ENCODE data around the gene VMAC. TPM values are rescaled to one million over a fixed set of nuclear protein-coding genes. Genes with fewer than 3 reads are reported as not detected.

The VMAC gene
- total RNA-seq, 1 donor from 2014 or later, result 7.1 TPM

- H3K27ac Mint-ChIP-seq, result peak overlapping the region; percentile 72
- TF ChIP-seq, protein P1, sequence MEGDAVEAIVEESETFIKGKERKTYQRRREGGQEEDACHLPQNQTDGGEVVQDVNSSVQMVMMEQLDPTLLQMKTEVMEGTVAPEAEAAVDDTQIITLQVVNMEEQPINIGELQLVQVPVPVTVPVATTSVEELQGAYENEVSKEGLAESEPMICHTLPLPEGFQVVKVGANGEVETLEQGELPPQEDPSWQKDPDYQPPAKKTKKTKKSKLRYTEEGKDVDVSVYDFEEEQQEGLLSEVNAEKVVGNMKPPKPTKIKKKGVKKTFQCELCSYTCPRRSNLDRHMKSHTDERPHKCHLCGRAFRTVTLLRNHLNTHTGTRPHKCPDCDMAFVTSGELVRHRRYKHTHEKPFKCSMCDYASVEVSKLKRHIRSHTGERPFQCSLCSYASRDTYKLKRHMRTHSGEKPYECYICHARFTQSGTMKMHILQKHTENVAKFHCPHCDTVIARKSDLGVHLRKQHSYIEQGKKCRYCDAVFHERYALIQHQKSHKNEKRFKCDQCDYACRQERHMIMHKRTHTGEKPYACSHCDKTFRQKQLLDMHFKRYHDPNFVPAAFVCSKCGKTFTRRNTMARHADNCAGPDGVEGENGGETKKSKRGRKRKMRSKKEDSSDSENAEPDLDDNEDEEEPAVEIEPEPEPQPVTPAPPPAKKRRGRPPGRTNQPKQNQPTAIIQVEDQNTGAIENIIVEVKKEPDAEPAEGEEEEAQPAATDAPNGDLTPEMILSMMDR (conservative IDR thresholded peaks at IDR 0.05), result no peak
- no peak for DNase-seq (ENCODE audit: extremely low spot score, unreplicated experiment)
- H3K9me3 Mint-ChIP-seq, result no peaks in the 10 kb centered on the region
- peaks cover 75% of the 10 kb centered on the region for H3K4me1 Mint-ChIP-seq (ENCODE audit: unreplicated experiment)
- H3K36me3 Mint-ChIP-seq, result peaks cover 10% of the 10 kb centered on the region
- H3K27me3 Mint-ChIP-seq, result no peaks in the 10 kb centered on the region
- H3K4me3 Mint-ChIP-seq, result peak overlapping the region; percentile 58
These were observed 46.7 kb downstream of the VMAC start for GRCh38 chr19:5951338-5951861.

DNA sequence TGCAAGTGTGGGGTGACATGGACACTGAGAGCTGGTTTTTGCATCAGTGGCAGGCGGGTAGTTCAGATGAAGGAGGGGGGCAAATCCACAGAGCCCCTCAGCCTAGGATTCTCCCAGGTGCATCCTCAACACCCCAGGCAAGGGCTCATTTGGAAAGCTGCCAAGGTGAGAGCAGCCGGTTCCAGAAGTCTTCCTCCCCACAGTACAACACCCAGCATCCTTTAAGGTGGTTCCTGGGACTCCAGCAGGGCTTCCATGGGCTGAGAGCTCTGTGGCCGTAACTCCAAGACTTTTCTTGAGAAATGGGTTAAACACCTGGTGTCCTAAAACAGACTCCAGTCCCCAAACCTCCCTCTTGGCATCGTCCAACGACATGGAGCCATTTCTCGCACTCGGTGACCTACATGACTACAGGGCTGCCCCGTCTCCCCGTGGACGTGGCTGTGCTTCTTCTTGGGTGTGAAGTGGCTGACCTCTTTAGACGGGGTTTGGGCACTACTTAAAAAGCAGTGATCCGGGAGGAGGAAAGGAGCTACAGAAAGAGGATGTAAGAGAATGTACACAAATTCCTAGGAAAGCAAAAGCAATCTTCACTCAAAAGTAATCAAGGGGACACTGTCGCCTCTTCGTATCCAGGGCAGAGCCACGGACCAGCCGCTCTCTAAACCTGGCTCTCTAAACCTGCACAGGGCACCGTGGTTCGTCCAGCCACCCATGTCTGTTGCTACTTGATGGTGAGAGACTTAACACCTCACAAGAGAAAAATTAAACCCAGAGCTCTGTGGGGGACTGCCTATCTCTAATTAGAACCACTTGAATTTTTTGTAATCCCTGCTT, 47.7 kb downstream of the VMAC start:
- H3K4me1 Mint-ChIP-seq (ENCODE audit: unreplicated experiment), result peaks cover 81% of the 10 kb centered on the region
- peaks cover 10% of the 10 kb centered on the region for H3K36me3 Mint-ChIP-seq
- TF ChIP-seq, protein P1 (conservative IDR thresholded peaks at IDR 0.05), result no peak
- H3K27me3 Mint-ChIP-seq, result no peaks in the 10 kb centered on the region
- peak overlapping the region; percentile 62 for H3K27ac Mint-ChIP-seq
- no peaks in the 10 kb centered on the region for H3K9me3 Mint-ChIP-seq
- no peak for DNase-seq (ENCODE audit: extremely low spot score, unreplicated experiment)
- peak overlapping the region; percentile 52 for H3K4me3 Mint-ChIP-seq

DNA sequence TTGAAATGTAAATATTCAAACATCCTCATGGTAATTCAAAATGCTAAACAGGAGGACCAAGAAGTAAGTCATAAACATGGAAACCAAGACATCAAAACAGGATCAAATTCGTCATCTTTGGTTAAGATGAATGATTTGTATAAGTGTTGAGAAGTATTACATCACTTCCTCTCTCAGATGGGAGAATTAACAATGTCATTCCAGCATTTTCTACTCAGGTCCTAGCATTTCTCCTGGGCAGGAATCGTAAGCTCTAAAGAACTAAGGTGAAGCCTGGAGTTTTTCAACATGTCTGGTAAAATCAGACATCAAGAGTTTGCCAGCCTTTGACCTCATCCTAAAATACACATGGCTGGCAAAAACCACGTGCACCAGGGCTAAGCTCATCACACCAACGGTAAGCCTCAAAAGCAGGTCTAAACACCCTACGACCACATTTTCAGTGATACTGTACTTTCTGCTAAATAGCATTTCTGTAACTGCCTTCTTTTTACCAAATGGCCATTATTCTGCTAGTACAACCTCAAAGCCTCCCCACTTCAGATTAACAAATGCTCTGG, 48.4 kb downstream of the VMAC start:
- Mint-ChIP-seq H3K27ac (peak overlapping the region; percentile 62), H3K4me1 (ENCODE audit: unreplicated experiment) (peaks cover 82% of the 10 kb centered on the region), H3K27me3 (no peaks in the 10 kb centered on the region), H3K9me3 (no peaks in the 10 kb centered on the region), H3K36me3 (peaks cover 10% of the 10 kb centered on the region), H3K4me3 (peak overlapping the region; percentile 52)
- DNase-seq (ENCODE audit: extremely low spot score, unreplicated experiment), result no peak
- TF ChIP-seq, protein P1 (conservative IDR thresholded peaks at IDR 0.05), result no peak

DNA sequence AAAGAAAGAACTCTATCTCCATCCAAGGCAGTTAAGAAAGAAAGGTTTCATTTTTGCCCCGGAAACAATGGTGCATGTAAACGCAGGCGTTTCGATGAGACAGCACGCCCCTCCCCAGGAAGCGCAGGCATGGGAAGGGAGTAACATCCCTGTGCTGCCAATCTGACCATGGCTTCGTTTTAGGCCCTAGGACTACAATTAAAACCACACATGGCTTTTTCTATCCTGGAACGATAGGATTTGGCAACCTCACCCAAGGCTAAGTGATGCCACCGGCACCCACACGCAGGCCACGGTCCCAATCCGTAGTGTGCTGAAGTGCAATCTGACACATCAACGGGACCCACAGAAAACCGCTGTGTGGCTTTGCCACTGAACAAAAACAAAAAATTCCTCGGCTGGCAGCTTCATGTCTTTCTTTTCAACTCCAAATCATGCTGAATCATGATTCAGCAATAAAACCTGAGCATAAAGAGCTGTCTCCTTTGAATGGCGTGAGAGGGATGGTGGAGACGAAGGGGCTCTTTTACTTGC, 49.1 kb downstream of the VMAC start:
- Mint-ChIP-seq H3K27ac (peak overlapping the region; percentile 81), H3K36me3 (peaks cover 8% of the 10 kb centered on the region), H3K27me3 (no peaks in the 10 kb centered on the region), H3K4me1 (ENCODE audit: unreplicated experiment) (peaks cover 79% of the 10 kb centered on the region), H3K4me3 (peak overlapping the region; percentile 52), H3K9me3 (no peaks in the 10 kb centered on the region)
- TF ChIP-seq, protein P1 (conservative IDR thresholded peaks at IDR 0.05), result no peak
- DNase-seq (ENCODE audit: extremely low spot score, unreplicated experiment), result no peak

- TF ChIP-seq, protein P1 (conservative IDR thresholded peaks at IDR 0.05), result no peak
- Mint-ChIP-seq H3K4me1 (ENCODE audit: unreplicated experiment) (peaks cover 78% of the 10 kb centered on the region), H3K9me3 (no peaks in the 10 kb centered on the region), H3K27ac (peak overlapping the region; percentile 81), H3K36me3 (peaks cover 4% of the 10 kb centered on the region), H3K27me3 (no peaks in the 10 kb centered on the region), H3K4me3 (peak overlapping the region; percentile 11)
- no peak for DNase-seq (ENCODE audit: extremely low spot score, unreplicated experiment)
These were observed 49.6 kb downstream of the VMAC start for GRCh38 chr19:5954293-5954692.
